GM12878 (cell line): ENCODE measurements around the gene SNX8. TPM values are rescaled to one million over a fixed set of nuclear protein-coding genes. Genes with fewer than 3 reads are reported as not detected.

Source experiments
- ATAC-seq: fragments of 200-7000 bp; cut with Tn5 transposase; 3 replicates; pipeline ENCODE4 v1.9.1; 2020; ENCODE audit warnings: mild to moderate bottlenecking, moderate library complexity
- BruUV-seq: library from RNA; stranded (reverse); fragments of 400-500 nt; replicated peaks from 2 replicates; lab custom pipeline; 2021; lab: Mats Ljungman, UMichigan
- CTCF ChIA-PET: fragments of 300-600 bp; sonication (Branson Sonifier 250); formaldehyde crosslinking; extraction: SDS; loops from one replicate; lab custom pipeline; 2021; ENCODE audit warnings: inconsistent platforms; lab: Yijun Ruan, JAX
- POLR2A ChIA-PET: fragments of 350-600 bp; formaldehyde crosslinking; extraction: SDS; loops from one replicate; lab custom pipeline; 2021; ENCODE audit warnings: inconsistent platforms; lab: Charles Lee
- RAD21 ChIA-PET: fragments of 300-600 bp; sonication (Branson Sonifier 250); formaldehyde crosslinking; loops from one replicate; lab custom pipeline; 2023; ENCODE audit warnings: antibody characterized with exemption; ENCODE audit not compliant: unreplicated experiment; lab: Charles Lee
- SMC1A ChIA-PET: fragments of 300-600 bp; sonication (Branson Sonifier 250); formaldehyde crosslinking; loops from one replicate; lab custom pipeline; 2023; ENCODE audit not compliant: unreplicated experiment, uncharacterized antibody; lab: Charles Lee
- DNase-seq: peaks from one replicate; pipeline ENCODE4 v3.0.0-alpha.2; 2011; ENCODE audit warnings: low read depth, low spot score
- FAIRE-seq: peaks from 3 replicates; lab custom pipeline; 2011; peaks lifted over from hg19 to GRCh38; lab: Jason Lieb, UNC
- H2AFZ ChIP-seq: 2 replicates; pipeline ENCODE4 v1.6.0; 2011; ENCODE audit warnings: low read depth, low read length, control low read depth; ENCODE audit not compliant: control insufficient read depth
- H3K27ac ChIP-seq: 2 replicates; pipeline ENCODE4 v1.5.1; 2011; ENCODE audit warnings: control low read depth; ENCODE audit not compliant: control insufficient read depth, insufficient read depth
- H3K27me3 ChIP-seq, 2 experiments: replicated peaks in 1 of 2; 2 replicates each; pipeline versions ENCODE4 v1.6.0 to v1.6.1; 2011; ENCODE audit warnings: low read length in 1 of 2; ENCODE audit not compliant: control insufficient read depth in 2 of 2, insufficient read depth in 2 of 2
- H3K36me3 ChIP-seq, 2 experiments: 2 replicates each; pipeline ENCODE4 v1.5.1; 2011; ENCODE audit warnings: low read length in 1 of 2; ENCODE audit not compliant: control insufficient read depth in 2 of 2, insufficient read depth in 2 of 2
- H3K4me1 ChIP-seq: 2 replicates; pipeline ENCODE4 v1.6.1; 2011; ENCODE audit warnings: mild to moderate bottlenecking, low read length, moderate library complexity, mixed read lengths; ENCODE audit not compliant: control insufficient read depth, insufficient read depth
- H3K4me2 ChIP-seq: 2 replicates; pipeline ENCODE4 v1.6.0; 2011; ENCODE audit warnings: control low read depth; ENCODE audit not compliant: control insufficient read depth, insufficient read depth
- H3K4me3 ChIP-seq: fragments of 200-600 bp; sonication (generic); 2 replicates; pipeline ENCODE4 v1.5.1; 2016
- H3K79me2 ChIP-seq: 2 replicates; pipeline ENCODE4 v1.6.0; 2011; ENCODE audit warnings: low read length; ENCODE audit not compliant: control insufficient read depth, insufficient read depth
- H3K9ac ChIP-seq: 2 replicates; pipeline ENCODE4 v1.8.0; 2011; ENCODE audit warnings: low read length, control low read depth, mixed read lengths; ENCODE audit not compliant: control insufficient read depth, insufficient read depth
- H3K9me3 ChIP-seq: replicated peaks from 3 replicates; pipeline ENCODE4 v1.5.1; 2011; ENCODE audit warnings: mild to moderate bottlenecking, low read length; ENCODE audit not compliant: control insufficient read depth, insufficient read depth
- H4K20me1 ChIP-seq: 2 replicates; pipeline ENCODE4 v1.6.0; 2011; ENCODE audit not compliant: control insufficient read depth, insufficient read depth
- ZNF687 ChIP-seq: fragments of 450-650 bp; IDR thresholded peaks from 2 replicates; pipeline ENCODE4 v1.6.1; 2017; ENCODE audit warnings: mild to moderate bottlenecking, moderate library complexity
- ZZZ3 ChIP-seq: IDR thresholded peaks from 2 replicates; pipeline ENCODE4 v1.6.1; 2011; ENCODE audit warnings: low read depth; ENCODE audit not compliant: control insufficient read depth, insufficient read length
- WGBS: methylation state at CpG from one replicate; pipeline ENCODE4 v1.1.6; 2016; ENCODE audit warnings: low lambda C conversion rate; ENCODE audit not compliant: insufficient replicate concordance, insufficient coverage; ENCODE audit errors: missing lambda C conversion rate; 5-methylcytosine and 5-hydroxymethylcytosine counted together
- in situ Hi-C: fragments of 300-500 bp; cut with MboI; formaldehyde crosslinking; loops from 9 replicates; pipeline ENCODE4 v1.14.3; 2018; ENCODE audit warnings: mixed read lengths
- intact Hi-C: fragments of 100-400 bp; cut with micrococcal nuclease; formaldehyde crosslinking; loops from one replicate; pipeline ENCODE4 v1.14.2; 2022; ENCODE audit not compliant: unreplicated experiment
- polyA plus RNA-seq, 11 experiments: library from polyadenylated mRNA; depleted of rRNA in 4 of 11; unstranded in 6 of 11; stranded (reverse) in 5 of 11; fragments of >200 nt; fragmentation: Nextera tagmentation in 4 of 11; fragmentation: Illumina TruSeq in 1 of 11; extraction: Ambion mirVana in 4 of 11; extraction: Trizol in 1 of 11; gene quantifications; 1 replicate in 1 of 11; 2 replicates in 10 of 11; pipeline versions ENCODE4 v1.2.1 to v1.2.3, GENCODE V29; 2011 to 2016; ENCODE audit warnings: inconsistent platforms in 2 of 11, missing spikeins in 2 of 11, low read depth in 1 of 11
- total RNA-seq, 4 experiments: library from RNA; depleted of rRNA in 3 of 4; stranded (reverse); fragments of >200 nt in 3 of 4; fragmentation: Illumina TruSeq in 1 of 4; extraction: Trizol in 1 of 4; gene quantifications; 2 replicates each; pipeline versions ENCODE4 v1.2.1 to v1.2.3, GENCODE V29; 2013 to 2021

The SNX8 gene
- total and polyA plus RNA-seq, 10 of the 15 experiments (the other 5 are each of a cell fraction or from before 2014, with no cell fraction given), result 6.4 to 210 (median 97.6) TPM

GRCh38 chr7:2213551-2214215 lies 100.6 kb downstream of the SNX8 start:
- no peak for FAIRE-seq
- ChIA-PET SMC1A (no interaction called here), CTCF (no interaction called here), POLR2A (no interaction called here), RAD21 (no interaction called here)
- no peak for DNase-seq
- no peak overlapping the region for H2AFZ ChIP-seq
- H3K4me3 ChIP-seq, result no peak overlapping the region
- H3K27ac ChIP-seq, result no peak overlapping the region
- H3K36me3 ChIP-seq, result peaks cover 24 to 56% of the 10 kb centered on the region in 2 experiments; a peak in 3 of 4 replicates
- no TSS peak for BruUV-seq
- H3K27me3 ChIP-seq, result no peaks in the 10 kb centered on the region
- no peak overlapping the region for H3K9ac ChIP-seq
- in situ Hi-C loops, result loop anchor here (5.0 to 10.0 kb wide), 2 partner anchors 549 to 641 kb away; partner anchors contain the start of gene PSMG3
- TF ChIP-seq ZNF687, result no peak
- TF ChIP-seq ZZZ3, result no peak
- no peak overlapping the region for H3K4me2 ChIP-seq
- peaks cover 3% of the 10 kb centered on the region for H3K79me2 ChIP-seq
- ATAC-seq, result no peak
- WGBS, result 95% methylated on average over 15 of the region's 15 CpGs
- H3K9me3 ChIP-seq, result no peaks in the 10 kb centered on the region
- H4K20me1 ChIP-seq, result no peaks in the 10 kb centered on the region
- intact Hi-C loops, result no loop called here
- H3K4me1 ChIP-seq, result peaks cover 11% of the 10 kb centered on the region
